Progenitor cell of endocrine pancreas (in vitro differentiated cells): ENCODE results near the gene PDXK. TPM values are rescaled to one million over a fixed set of nuclear protein-coding genes. Genes with fewer than 3 reads are reported as not detected.
"Not testable (repeated sequence)": the region's sequence is repeated elsewhere in the genome, so short reads cannot be mapped to it uniquely, and the experiment has no call there.

ENCODE experiments used
- DNase-seq: peaks from one replicate; pipeline ENCODE4 v3.0.0; 2021; ENCODE audit warnings: low spot score; ENCODE audit not compliant: unreplicated experiment
- H3K27ac Mint-ChIP-seq: 2 replicates; pipeline ENCODE4 v1.8.0; 2021; ENCODE audit warnings: mild to moderate bottlenecking, moderate library complexity, mixed read lengths
- H3K27me3 Mint-ChIP-seq: 2 replicates; pipeline ENCODE4 v1.8.0; 2021; ENCODE audit warnings: mixed read lengths
- H3K36me3 Mint-ChIP-seq: 2 replicates; pipeline ENCODE4 v1.8.0; 2022; ENCODE audit warnings: mixed read lengths; ENCODE audit not compliant: insufficient read depth
- H3K4me1 Mint-ChIP-seq: 2 replicates; pipeline ENCODE4 v1.8.0; 2021; ENCODE audit warnings: low read depth, mixed read lengths
- H3K4me3 Mint-ChIP-seq: 2 replicates; pipeline ENCODE4 v1.8.0; 2021; ENCODE audit warnings: low read depth, mild to moderate bottlenecking, moderate library complexity, mixed read lengths
- H3K9me3 Mint-ChIP-seq: 2 replicates; pipeline ENCODE4 v1.8.0; 2021; ENCODE audit warnings: low read depth, mixed read lengths
- total RNA-seq: library from RNA; stranded (reverse); gene quantifications from 2 replicates; pipeline ENCODE4 v1.2.1, GENCODE V29; 2021
- TF ChIP-seq, protein P1 (sequence below): fragments of 200-600 bp; sonication (generic); IDR thresholded peaks from one replicate; pipeline ENCODE4 v1.5.0; 2021; ENCODE audit warnings: antibody characterized with exemption, mild to moderate bottlenecking; ENCODE audit not compliant: unreplicated experiment

Gene PDXK
- total RNA-seq, 1 donor from 2014 or later = 57.6 TPM

DNA sequence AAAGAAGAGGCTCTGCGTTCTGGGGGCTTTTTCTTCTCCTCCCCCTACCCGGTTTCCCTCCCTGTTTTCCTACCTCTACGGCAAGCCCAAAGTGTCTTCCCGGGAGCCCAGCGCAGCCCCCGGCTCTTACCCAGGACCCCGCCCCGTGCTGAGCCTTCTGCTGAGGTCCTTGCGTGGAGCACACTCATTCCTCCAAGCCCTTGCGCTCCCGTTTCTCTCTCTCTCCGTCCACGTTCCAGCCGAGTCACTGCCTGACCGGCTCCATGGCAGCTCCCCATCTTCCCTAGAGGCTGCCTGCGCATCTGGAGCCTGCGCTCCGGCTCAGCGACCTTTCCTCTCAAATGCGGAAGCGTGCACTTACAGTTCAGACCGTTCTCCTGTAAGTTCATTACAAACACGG, 24.9 kb upstream of the PDXK start:
- H3K4me3 Mint-ChIP-seq = no peak overlapping the region
- H3K27ac Mint-ChIP-seq = no peak overlapping the region
- TF ChIP-seq, protein P1, sequence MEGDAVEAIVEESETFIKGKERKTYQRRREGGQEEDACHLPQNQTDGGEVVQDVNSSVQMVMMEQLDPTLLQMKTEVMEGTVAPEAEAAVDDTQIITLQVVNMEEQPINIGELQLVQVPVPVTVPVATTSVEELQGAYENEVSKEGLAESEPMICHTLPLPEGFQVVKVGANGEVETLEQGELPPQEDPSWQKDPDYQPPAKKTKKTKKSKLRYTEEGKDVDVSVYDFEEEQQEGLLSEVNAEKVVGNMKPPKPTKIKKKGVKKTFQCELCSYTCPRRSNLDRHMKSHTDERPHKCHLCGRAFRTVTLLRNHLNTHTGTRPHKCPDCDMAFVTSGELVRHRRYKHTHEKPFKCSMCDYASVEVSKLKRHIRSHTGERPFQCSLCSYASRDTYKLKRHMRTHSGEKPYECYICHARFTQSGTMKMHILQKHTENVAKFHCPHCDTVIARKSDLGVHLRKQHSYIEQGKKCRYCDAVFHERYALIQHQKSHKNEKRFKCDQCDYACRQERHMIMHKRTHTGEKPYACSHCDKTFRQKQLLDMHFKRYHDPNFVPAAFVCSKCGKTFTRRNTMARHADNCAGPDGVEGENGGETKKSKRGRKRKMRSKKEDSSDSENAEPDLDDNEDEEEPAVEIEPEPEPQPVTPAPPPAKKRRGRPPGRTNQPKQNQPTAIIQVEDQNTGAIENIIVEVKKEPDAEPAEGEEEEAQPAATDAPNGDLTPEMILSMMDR = no peak
- no peaks in the 10 kb centered on the region for H3K27me3 Mint-ChIP-seq
- H3K36me3 Mint-ChIP-seq = peaks cover 18% of the 10 kb centered on the region
- DNase-seq = no peak
- no peaks in the 10 kb centered on the region for H3K9me3 Mint-ChIP-seq
- H3K4me1 Mint-ChIP-seq = no peaks in the 10 kb centered on the region

DNA sequence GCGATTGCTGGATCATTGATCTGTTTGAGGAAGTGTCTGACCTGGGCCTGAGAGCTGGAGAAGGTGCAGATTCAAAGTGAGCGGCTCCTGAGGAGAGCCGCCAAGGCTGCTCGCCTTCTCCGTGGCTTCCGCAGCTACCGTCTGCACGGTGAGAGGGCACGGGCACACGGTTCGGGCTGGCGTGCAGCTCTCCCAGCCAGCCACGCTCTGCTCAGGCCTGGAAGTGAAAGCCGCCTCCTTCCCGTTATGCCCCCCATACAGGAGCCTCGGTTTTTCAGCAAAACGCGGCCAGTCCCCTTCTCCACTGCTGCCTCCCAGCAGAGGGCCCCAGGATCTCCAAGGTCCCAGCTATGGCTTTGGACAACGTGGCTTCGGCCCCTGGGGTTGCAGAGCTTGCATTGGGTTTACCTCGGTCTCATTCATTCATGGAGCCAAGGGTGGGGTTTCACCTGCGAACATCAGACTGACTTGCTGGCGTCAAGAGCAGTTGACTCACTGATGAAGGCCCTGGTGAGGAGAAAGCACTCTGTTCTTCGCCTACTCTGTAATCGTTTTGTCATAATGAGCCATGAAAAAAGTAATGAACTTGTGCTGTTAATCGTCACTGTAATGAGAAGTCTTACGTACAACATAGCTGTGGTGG, 24.4 kb upstream of the PDXK start:
- Mint-ChIP-seq H3K9me3 (no peaks in the 10 kb centered on the region), H3K4me3 (no peak overlapping the region), H3K4me1 (no peaks in the 10 kb centered on the region), H3K27ac (no peak overlapping the region), H3K36me3 (peaks cover 18% of the 10 kb centered on the region), H3K27me3 (no peaks in the 10 kb centered on the region)
- TF ChIP-seq, protein P1 = no peak
- DNase-seq = no peak

DNA sequence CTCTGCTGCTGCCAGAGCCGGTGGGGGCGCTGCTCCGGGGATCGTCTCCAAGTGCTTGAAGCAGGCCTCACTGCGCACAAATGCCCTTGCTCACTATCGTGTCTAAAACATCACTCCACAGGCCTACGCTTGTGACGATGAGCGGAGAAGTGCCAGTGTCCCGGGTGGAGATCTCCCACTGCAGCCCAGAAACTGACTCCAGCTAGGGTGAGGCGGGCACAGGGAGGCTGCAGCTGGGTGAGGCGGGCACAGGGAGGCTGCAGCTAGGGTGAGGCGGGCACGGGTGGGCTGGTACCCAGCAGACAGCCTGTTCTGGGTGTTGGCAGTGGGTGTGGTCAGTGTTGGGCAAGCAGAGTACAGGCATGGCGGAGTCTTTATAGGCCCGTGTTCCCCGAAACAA, 22.7 kb upstream of the PDXK start:
- H3K9me3 Mint-ChIP-seq = no peaks in the 10 kb centered on the region
- H3K36me3 Mint-ChIP-seq = peaks cover 13% of the 10 kb centered on the region
- no peak for DNase-seq
- H3K27ac Mint-ChIP-seq = peak overlapping the region; percentile 52
- H3K4me1 Mint-ChIP-seq = peaks cover 3% of the 10 kb centered on the region
- no peak overlapping the region for H3K4me3 Mint-ChIP-seq
- TF ChIP-seq, protein P1 = no peak
- H3K27me3 Mint-ChIP-seq = no peaks in the 10 kb centered on the region

DNA sequence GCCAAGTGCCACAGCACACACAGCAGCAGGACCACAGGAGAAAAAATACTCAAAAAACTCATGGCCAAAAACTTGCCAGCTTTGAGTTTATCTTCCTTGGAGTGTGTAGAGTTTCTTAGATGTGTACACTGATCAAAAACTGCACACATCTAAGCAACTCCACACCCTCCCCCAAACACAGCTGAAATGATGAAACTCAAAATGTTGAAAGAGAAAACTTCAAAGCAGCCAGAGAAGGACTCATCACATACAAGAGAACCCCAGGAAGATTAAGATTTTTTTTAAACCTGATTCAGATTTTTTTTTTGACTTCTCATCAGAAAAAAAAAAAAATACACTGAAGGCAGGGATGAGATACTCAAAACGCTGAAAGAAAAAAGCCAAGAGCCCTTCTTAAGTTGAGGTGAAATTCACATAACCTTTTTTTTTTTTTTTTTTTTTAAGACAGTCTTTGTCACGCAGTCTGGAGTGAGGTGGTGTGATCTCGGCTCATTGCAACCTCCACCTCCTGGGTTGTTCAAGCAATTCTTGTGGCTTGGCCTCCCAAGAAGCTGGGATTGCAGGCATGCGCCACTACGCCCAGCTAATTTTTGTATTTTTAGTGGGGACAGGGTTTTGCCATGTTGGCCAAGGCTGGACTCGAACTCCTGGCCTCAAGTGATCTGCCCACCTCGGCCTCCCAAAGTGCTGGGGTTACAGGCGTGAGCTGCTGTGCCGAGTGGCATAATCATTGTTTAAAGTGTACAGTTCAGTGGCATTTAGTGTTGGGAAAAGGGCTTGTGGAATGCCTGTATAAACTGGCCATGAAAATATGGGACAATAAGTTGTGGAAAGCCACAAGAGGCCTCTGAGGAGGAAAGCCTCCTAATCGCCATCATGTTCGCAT, 20.9 kb upstream of the PDXK start:
- no peak for DNase-seq
- H3K36me3 Mint-ChIP-seq = peaks cover 10% of the 10 kb centered on the region
- H3K4me3 Mint-ChIP-seq = no peak overlapping the region
- no peak overlapping the region for H3K27ac Mint-ChIP-seq
- H3K9me3 Mint-ChIP-seq = no peaks in the 10 kb centered on the region
- TF ChIP-seq, protein P1 = no peak
- no peaks in the 10 kb centered on the region for H3K27me3 Mint-ChIP-seq
- peaks cover 7% of the 10 kb centered on the region for H3K4me1 Mint-ChIP-seq

DNA sequence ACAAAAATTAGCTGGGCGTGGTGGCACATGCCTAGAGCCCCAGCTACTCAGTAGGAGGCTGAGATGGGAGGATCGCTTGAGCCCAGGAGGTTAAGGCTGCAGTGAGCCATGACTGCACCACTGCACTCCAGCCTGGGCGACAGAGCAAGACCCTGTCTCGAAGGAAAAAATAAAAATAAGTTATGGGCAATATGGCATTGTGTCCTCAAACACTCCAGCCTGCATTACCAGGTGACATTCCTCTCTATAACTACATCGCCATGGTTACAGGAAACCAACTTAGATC, 19.5 kb upstream of the PDXK start:
- not testable (repeated sequence) for H3K27me3 Mint-ChIP-seq, H3K27ac Mint-ChIP-seq, H3K4me3 Mint-ChIP-seq, H3K36me3 Mint-ChIP-seq, DNase-seq, H3K9me3 Mint-ChIP-seq
- H3K4me1 Mint-ChIP-seq = peaks cover 12% of the 10 kb centered on the region
